ENCODE measurements around the gene BMI1. TPM values are rescaled to one million over a fixed set of nuclear protein-coding genes. Genes with fewer than 3 reads are reported as not detected.

Gene BMI1
- total and polyA plus RNA-seq, 2 donors (not counting 1 experiment from before 2014, with no cell fraction given), result 18.0 to 83.8 TPM

DNA sequence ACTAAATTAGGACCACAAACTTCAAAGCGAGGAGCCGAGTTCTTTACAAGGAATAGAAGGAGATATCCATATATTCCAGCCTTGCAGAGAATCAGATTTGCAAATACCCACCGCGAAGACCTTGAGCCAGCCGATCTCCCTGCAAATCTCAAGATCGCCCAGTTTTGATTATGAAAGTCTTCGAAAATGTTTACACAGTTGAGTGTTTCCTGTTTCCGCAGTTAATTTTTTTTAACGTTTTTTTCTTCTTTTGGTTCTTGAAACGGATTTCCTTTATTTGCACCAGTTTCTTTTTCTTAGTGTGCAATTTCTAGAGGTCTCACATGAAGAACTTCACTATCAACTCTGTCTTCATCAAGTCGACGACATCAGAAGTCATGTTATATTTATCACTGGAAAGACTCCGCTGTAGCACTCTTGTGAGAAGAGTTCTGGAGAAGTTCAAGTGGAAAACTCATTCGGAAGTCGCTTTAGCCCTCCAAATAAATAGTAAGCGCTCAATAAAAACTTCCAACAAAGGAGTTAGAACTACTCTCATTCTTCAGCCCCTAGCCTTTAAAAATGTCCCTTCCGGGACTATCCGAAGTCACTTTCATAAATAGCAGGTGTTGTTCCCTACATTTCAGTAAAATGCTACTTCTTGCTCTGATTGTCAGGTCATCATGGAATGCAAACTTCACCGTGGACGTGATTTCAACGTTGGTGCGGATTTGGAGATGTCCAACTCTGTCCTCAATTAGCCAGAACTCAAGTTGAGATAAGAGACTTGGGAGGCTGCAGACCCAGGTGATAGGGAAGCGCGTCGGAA lies 12.5 kb downstream of the BMI1 start:
- no peak for ATAC-seq (ENCODE audit: low read depth)
- peak overlapping the region; percentile 53 for H3K9ac ChIP-seq (ENCODE audit: low read length)
- H3K79me2 ChIP-seq (ENCODE audit: control insufficient read depth, insufficient read depth, low read length), result no peaks in the 10 kb centered on the region
- peak overlapping the region; percentile 75 for H3K27ac Mint-ChIP-seq
- ChIA-PET POLR2A (interaction anchor here (0.6 to 1.5 kb wide), 3 partner anchors 9 to 11 kb away, joined by 3 to 4 read pairs (median 3); no protein-coding TSS in a partner anchor), CTCF (no interaction called here)
- intact Hi-C loops (cut with micrococcal nuclease), result loop anchor here (1.0 kb wide), 1 partner anchor 8 kb away; no protein-coding TSS in a partner anchor
- H3K4me3 Mint-ChIP-seq, result peak overlapping the region; percentile 83
- H2AFZ ChIP-seq (ENCODE audit: insufficient read depth, low read depth, low read length, poor library complexity, severe bottlenecking), result peak overlapping the region; percentile 81
- H3K4me3 ChIP-seq (ENCODE audit: control extremely low read depth in 1 of 5, extremely low read depth in 1 of 5, insufficient read depth in 1 of 5, low read depth in 2 of 5, low read length in 4 of 5), result peak overlapping the region in 4 of 5 experiments; percentile 5 to 56 (median 41)
- peaks cover 4 to 14% of the 10 kb centered on the region in 2 experiments for H3K36me3 ChIP-seq (replicated peaks in 1 of 2; ENCODE audit: control extremely low read depth in 1 of 2, control insufficient read depth in 1 of 2, extremely low read depth in 1 of 2, insufficient read depth in 2 of 2, low read length in 1 of 2)
- WGBS (ENCODE audit: insufficient coverage), result 55% methylated on average over 9 of the region's 25 CpGs
- H3K4me2 ChIP-seq (replicated peaks; ENCODE audit: low read depth, low read length, poor library complexity, severe bottlenecking), result peak overlapping the region; percentile 92
- peak overlapping the region; percentile 19 to 52 for H3K27ac ChIP-seq (ENCODE audit: low read length in 2 of 2)
- H3K9me3 Mint-ChIP-seq (ENCODE audit: insufficient read depth), result no peaks in the 10 kb centered on the region
- peaks cover 17% of the 10 kb centered on the region for H3K27me3 Mint-ChIP-seq
- DNase-seq, result peak; percentile 65
- H4K20me1 ChIP-seq (ENCODE audit: control insufficient read depth, insufficient read depth, low read length, poor library complexity, severe bottlenecking), result no peaks in the 10 kb centered on the region
- H3K4me1 ChIP-seq (ENCODE audit: control insufficient read depth in 2 of 2, insufficient read depth in 2 of 2, low read length in 2 of 2), result peaks cover 44 to 49% of the 10 kb centered on the region in 2 donors
- peaks cover 35% of the 10 kb centered on the region for H3K4me1 Mint-ChIP-seq
- H3K9me3 ChIP-seq (ENCODE audit: control extremely low read depth in 1 of 3, control insufficient read depth in 2 of 3, insufficient read depth in 1 of 3, low read length in 2 of 3), result peaks cover 3 to 33% (median 3%) of the 10 kb centered on the region in 3 donors
- TF ChIP-seq CTCF (IDR thresholded peaks at IDR 0.05) (no peak), EZH2 (IDR thresholded peaks at IDR 0.05; ENCODE audit: borderline replicate concordance, insufficient read depth, low read depth, low read length, poor library complexity, severe bottlenecking) (no peak)
- peaks cover 4 to 38% (median 27%) of the 10 kb centered on the region in 4 experiments for H3K27me3 ChIP-seq (replicated peaks in 1 of 4; ENCODE audit: control extremely low read depth in 1 of 4, control insufficient read depth in 3 of 4, insufficient read depth in 4 of 4, low read length in 3 of 4)

DNA sequence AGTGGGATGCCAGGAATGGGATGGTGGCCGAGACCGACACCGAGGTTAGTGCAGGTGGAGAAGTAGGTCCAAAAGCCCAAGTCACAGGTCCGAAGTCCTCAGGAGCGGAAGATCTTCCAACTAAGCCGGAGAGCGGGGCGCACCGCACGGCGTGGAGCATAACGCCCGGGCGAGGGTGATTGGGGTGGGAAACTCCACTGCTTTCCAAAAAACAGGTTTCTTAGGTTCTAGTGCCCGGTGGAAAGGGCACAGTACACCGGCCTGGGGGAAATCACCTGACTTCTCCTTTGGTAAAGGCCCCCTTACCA lies 13.0 kb downstream of the BMI1 start:
- no peaks in the 10 kb centered on the region for H3K79me2 ChIP-seq (ENCODE audit: control insufficient read depth, insufficient read depth, low read length)
- ChIA-PET POLR2A (interaction anchor here (1.0 to 1.5 kb wide), 3 partner anchors 9 to 12 kb away, joined by 3 to 4 read pairs (median 3); no protein-coding TSS in a partner anchor), CTCF (no interaction called here)
- peaks cover 3 to 33% (median 7%) of the 10 kb centered on the region in 3 donors for H3K9me3 ChIP-seq (ENCODE audit: control extremely low read depth in 1 of 3, control insufficient read depth in 2 of 3, insufficient read depth in 1 of 3, low read length in 2 of 3)
- WGBS (ENCODE audit: insufficient coverage), result 78% methylated on average over 6 of the region's 16 CpGs
- H3K4me1 Mint-ChIP-seq, result peaks cover 35% of the 10 kb centered on the region
- peak overlapping the region; percentile 81 for H2AFZ ChIP-seq (ENCODE audit: insufficient read depth, low read depth, low read length, poor library complexity, severe bottlenecking)
- H3K27me3 Mint-ChIP-seq, result peaks cover 20% of the 10 kb centered on the region
- intact Hi-C loops (cut with micrococcal nuclease), result loop anchor here (1.0 to 2.0 kb wide), 2 partner anchors 9 to 103 kb away; no protein-coding TSS in a partner anchor
- H3K27me3 ChIP-seq (replicated peaks in 1 of 4; ENCODE audit: control extremely low read depth in 1 of 4, control insufficient read depth in 3 of 4, insufficient read depth in 4 of 4, low read length in 3 of 4), result peaks cover 6 to 43% (median 33%) of the 10 kb centered on the region in 4 experiments
- H3K4me1 ChIP-seq (ENCODE audit: control insufficient read depth in 2 of 2, insufficient read depth in 2 of 2, low read length in 2 of 2), result peaks cover 44 to 52% of the 10 kb centered on the region in 2 donors
- H3K27ac ChIP-seq (ENCODE audit: low read length in 2 of 2), result no peak overlapping the region
- peak overlapping the region; percentile 53 for H3K9ac ChIP-seq (ENCODE audit: low read length)
- ATAC-seq (ENCODE audit: low read depth) (no peak), DNase-seq (no peak)
- H3K27ac Mint-ChIP-seq, result peak overlapping the region; percentile 75
- H3K9me3 Mint-ChIP-seq (ENCODE audit: insufficient read depth), result no peaks in the 10 kb centered on the region
- peaks cover 4 to 10% of the 10 kb centered on the region in 2 experiments for H3K36me3 ChIP-seq (replicated peaks in 1 of 2; ENCODE audit: control extremely low read depth in 1 of 2, control insufficient read depth in 1 of 2, extremely low read depth in 1 of 2, insufficient read depth in 2 of 2, low read length in 1 of 2)
- peak overlapping the region in 3 of 5 experiments; percentile 5 to 56 (median 38) for H3K4me3 ChIP-seq (ENCODE audit: control extremely low read depth in 1 of 5, extremely low read depth in 1 of 5, insufficient read depth in 1 of 5, low read depth in 2 of 5, low read length in 4 of 5)
- TF ChIP-seq CTCF (IDR thresholded peaks at IDR 0.05), result no peak
- TF ChIP-seq EZH2 (IDR thresholded peaks at IDR 0.05; ENCODE audit: borderline replicate concordance, insufficient read depth, low read depth, low read length, poor library complexity, severe bottlenecking), result no peak
- peak overlapping the region; percentile 92 for H3K4me2 ChIP-seq (replicated peaks; ENCODE audit: low read depth, low read length, poor library complexity, severe bottlenecking)
- H4K20me1 ChIP-seq (ENCODE audit: control insufficient read depth, insufficient read depth, low read length, poor library complexity, severe bottlenecking), result no peaks in the 10 kb centered on the region
- peak overlapping the region; percentile 83 for H3K4me3 Mint-ChIP-seq

Data from B cell (primary cell).